Loucy (cell line): ENCODE data around the gene LUZP2.

ENCODE experiments used
- H2AFZ ChIP-seq: fragments of 200-600 bp; sonication (generic); 2 replicates; pipeline ENCODE4 v1.6.0; 2016; ENCODE audit warnings: antibody characterized with exemption, mild to moderate bottlenecking, low read length, moderate library complexity
- H3F3A ChIP-seq: fragments of 200-600 bp; 2 replicates; pipeline ENCODE4 v1.6.0; 2016; ENCODE audit warnings: antibody characterized with exemption, low read depth, mild to moderate bottlenecking
- H3K27me3 ChIP-seq: fragments of 200-600 bp; sonication (generic); 2 replicates; pipeline ENCODE4 v1.6.1; 2014; ENCODE audit warnings: low read length, mild to moderate bottlenecking; ENCODE audit not compliant: insufficient read depth, poor library complexity, severe bottlenecking
- H3K36me3 ChIP-seq: fragments of 200-600 bp; sonication (generic); 2 replicates; pipeline ENCODE4 v1.6.1; 2016; ENCODE audit warnings: low read length; ENCODE audit not compliant: insufficient read depth
- H3K4me1 ChIP-seq: fragments of 200-600 bp; sonication (generic); 2 replicates; pipeline ENCODE4 v1.5.1; 2014; ENCODE audit warnings: low read length, mild to moderate bottlenecking; ENCODE audit not compliant: insufficient read depth, poor library complexity, severe bottlenecking
- H3K4me2 ChIP-seq: fragments of 200-600 bp; sonication (generic); 2 replicates; pipeline ENCODE4 v1.6.0; 2014; ENCODE audit warnings: antibody characterized with exemption, low read length, low read depth, mild to moderate bottlenecking; ENCODE audit not compliant: poor library complexity, severe bottlenecking
- H3K4me3 ChIP-seq: fragments of 200-600 bp; sonication (generic); 2 replicates; pipeline ENCODE4 v1.5.1; 2014; ENCODE audit warnings: low read length, mild to moderate bottlenecking, mixed read lengths; ENCODE audit not compliant: poor library complexity, severe bottlenecking
- H3K79me2 ChIP-seq: fragments of 200-600 bp; sonication (generic); 2 replicates; pipeline ENCODE4 v1.6.1; 2014; ENCODE audit warnings: low read length; ENCODE audit not compliant: insufficient read depth
- H3K9ac ChIP-seq: fragments of 200-600 bp; sonication (generic); 2 replicates; pipeline ENCODE4 v1.6.0; 2014; ENCODE audit warnings: mild to moderate bottlenecking, low read depth, low read length, moderate library complexity; ENCODE audit not compliant: poor library complexity, severe bottlenecking
- H3K9me2 ChIP-seq: fragments of 200-600 bp; sonication (generic); replicated peaks from 2 replicates; pipeline ENCODE4 v1.6.1; 2016; ENCODE audit warnings: low read depth, low read length, mixed read lengths
- H3K9me3 ChIP-seq: fragments of 200-600 bp; sonication (generic); 2 replicates; pipeline ENCODE4 v1.6.1; 2014; ENCODE audit warnings: mild to moderate bottlenecking, antibody characterized with exemption, low read length, low read depth; ENCODE audit not compliant: insufficient read depth
- H4K20me1 ChIP-seq: fragments of 200-600 bp; sonication (generic); 2 replicates; pipeline ENCODE4 v1.6.0; 2014; ENCODE audit warnings: antibody characterized with exemption, low read length, mild to moderate bottlenecking; ENCODE audit not compliant: insufficient read depth, poor library complexity, severe bottlenecking
- EZH2phosphoT487 ChIP-seq: fragments of 200-600 bp; IDR thresholded peaks from 2 replicates; pipeline ENCODE4 v1.6.1; 2018; ENCODE audit warnings: antibody characterized with exemption, mild to moderate bottlenecking, moderate library complexity, borderline replicate concordance
- TF ChIP-seq, protein P1 (sequence below): fragments of 200-600 bp; sonication (generic); conservative IDR thresholded peaks from 2 replicates; pipeline ENCODE4 v1.5.1; 2014; ENCODE audit warnings: mild to moderate bottlenecking, antibody characterized with exemption, low read length

The LUZP2 gene

GRCh38 chr11:25094085-25094802 lies 597.4 kb downstream of the LUZP2 start:
- Histone ChIP-seq H3K36me3 (no peaks in the 10 kb centered on the region), H3K79me2 (no peaks in the 10 kb centered on the region), H3K9ac (no peak overlapping the region), H4K20me1 (no peaks in the 10 kb centered on the region), H3K9me2 (no peaks in the 10 kb centered on the region), H3K27me3 (no peaks in the 10 kb centered on the region), H3K4me3 (no peak overlapping the region), H3K4me1 (no peaks in the 10 kb centered on the region), H3K4me2 (no peak overlapping the region), H3K9me3 (no peaks in the 10 kb centered on the region), H2AFZ (no peak overlapping the region), H3F3A (no peaks in the 10 kb centered on the region)
- no peak for TF ChIP-seq EZH2phosphoT487
- TF ChIP-seq, protein P1, sequence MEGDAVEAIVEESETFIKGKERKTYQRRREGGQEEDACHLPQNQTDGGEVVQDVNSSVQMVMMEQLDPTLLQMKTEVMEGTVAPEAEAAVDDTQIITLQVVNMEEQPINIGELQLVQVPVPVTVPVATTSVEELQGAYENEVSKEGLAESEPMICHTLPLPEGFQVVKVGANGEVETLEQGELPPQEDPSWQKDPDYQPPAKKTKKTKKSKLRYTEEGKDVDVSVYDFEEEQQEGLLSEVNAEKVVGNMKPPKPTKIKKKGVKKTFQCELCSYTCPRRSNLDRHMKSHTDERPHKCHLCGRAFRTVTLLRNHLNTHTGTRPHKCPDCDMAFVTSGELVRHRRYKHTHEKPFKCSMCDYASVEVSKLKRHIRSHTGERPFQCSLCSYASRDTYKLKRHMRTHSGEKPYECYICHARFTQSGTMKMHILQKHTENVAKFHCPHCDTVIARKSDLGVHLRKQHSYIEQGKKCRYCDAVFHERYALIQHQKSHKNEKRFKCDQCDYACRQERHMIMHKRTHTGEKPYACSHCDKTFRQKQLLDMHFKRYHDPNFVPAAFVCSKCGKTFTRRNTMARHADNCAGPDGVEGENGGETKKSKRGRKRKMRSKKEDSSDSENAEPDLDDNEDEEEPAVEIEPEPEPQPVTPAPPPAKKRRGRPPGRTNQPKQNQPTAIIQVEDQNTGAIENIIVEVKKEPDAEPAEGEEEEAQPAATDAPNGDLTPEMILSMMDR = no peak

DNA sequence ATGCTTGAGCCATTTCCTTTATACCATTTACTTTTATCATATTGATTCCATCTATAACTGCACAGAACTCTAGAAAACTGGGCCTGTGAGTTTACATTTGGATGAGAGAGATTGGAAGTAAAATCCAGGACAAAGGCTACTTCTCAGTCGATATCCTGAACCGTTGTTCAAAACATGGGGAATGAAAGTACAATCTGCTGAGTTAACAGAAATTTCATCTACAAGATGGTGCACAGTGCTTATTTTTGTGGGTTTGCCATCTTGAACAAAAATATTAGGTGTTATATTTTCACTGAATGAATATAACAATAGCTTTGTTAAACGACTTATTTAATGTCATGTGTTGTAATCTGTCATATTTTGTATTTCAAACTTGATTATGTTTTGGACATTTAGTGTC lies 622.6 kb downstream of the LUZP2 start:
- Histone ChIP-seq H3K9ac (no peak overlapping the region), H3K27me3 (no peaks in the 10 kb centered on the region), H3K4me3 (no peak overlapping the region), H3K9me3 (no peaks in the 10 kb centered on the region), H3K79me2 (no peaks in the 10 kb centered on the region), H3K4me2 (no peak overlapping the region), H4K20me1 (no peaks in the 10 kb centered on the region), H3F3A (no peaks in the 10 kb centered on the region), H3K36me3 (no peaks in the 10 kb centered on the region), H3K4me1 (no peaks in the 10 kb centered on the region), H3K9me2 (no peaks in the 10 kb centered on the region), H2AFZ (no peak overlapping the region)
- TF ChIP-seq, protein P1 = no peak
- TF ChIP-seq EZH2phosphoT487 = no peak
